DMS153 treated with DMSO at 0.1 percent for 48 hours (cell line): ENCODE results near the gene ZFHX3.

Source experiments
- DNase-seq: peaks from one replicate; lab custom pipeline; 2025; ENCODE audit not compliant: unreplicated experiment; lab: John Stamatoyannopoulos, UW

Gene ZFHX3

DNA sequence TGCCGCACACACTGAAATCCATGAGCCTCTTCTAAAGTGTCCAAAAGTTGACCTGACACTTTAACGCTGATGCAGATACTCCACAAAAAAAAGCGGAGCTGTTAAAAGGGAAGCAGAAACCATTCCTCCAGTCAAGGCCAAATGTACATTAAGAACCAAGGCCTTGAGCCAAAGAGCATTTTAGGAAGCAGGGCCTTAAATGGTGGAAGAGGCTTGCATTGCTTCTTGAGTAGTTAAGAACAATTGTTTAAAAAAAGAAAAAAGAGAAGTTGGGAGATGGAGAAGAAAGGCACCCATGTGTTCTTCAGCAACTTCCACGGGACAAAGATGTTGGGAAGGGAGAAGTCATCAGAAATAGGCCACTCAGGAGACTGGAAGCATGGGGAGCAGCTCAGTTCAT lies 6.3 kb downstream of the ZFHX3 start:
- DNase-seq: no peak

DNA sequence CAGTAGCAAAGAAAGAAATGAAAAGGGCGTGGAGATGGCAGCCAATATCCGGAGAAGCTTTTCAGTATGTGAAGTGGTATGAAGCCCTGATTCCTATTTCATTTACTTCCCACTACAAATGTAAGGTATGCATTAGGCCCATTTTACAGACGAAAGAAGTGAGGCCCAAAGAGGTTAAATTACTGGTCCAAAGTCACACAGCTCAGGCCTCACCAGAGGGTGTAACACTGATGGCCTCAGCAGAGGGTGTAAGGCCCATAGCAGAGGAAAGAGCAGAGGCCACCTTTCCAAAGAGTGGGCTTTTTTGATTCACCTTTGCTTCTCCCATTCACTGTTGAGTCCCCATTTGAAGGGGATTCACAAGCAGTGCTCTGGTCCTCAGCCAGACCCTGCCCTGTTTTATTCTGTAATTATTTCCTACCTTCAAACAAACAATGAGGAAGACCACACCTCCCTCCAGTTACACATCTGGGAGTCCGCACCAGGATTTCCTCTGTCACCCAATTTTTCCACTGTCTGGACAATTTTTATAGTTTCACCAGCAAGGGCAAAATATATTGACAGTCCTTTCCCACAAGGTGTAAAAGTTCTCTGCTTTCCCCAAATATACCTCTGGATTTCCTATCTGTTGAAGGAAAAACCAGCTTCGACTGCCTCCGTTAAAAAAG lies 7.1 kb downstream of the ZFHX3 start:
- DNase-seq: no peak

DNA sequence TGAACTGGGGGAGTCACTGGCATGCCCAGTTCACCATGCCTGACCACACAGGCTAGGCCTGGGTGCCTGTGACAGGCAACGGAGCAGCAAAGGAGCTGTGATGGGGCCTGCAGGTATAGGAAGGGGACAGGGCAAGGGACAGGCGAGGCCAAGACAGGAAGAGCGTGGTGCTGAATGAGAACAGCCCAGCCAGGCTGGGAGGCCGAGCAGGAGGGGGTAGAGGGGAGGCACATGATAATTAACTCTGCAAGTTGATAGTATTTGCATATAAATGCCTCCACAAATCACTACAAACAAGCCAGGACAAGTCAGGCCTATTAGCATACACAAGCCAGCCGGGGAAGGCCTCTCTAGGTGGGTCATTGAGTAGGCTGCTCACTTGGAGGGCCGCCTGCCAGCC lies 7.8 kb downstream of the ZFHX3 start:
- no peak for DNase-seq

DNA sequence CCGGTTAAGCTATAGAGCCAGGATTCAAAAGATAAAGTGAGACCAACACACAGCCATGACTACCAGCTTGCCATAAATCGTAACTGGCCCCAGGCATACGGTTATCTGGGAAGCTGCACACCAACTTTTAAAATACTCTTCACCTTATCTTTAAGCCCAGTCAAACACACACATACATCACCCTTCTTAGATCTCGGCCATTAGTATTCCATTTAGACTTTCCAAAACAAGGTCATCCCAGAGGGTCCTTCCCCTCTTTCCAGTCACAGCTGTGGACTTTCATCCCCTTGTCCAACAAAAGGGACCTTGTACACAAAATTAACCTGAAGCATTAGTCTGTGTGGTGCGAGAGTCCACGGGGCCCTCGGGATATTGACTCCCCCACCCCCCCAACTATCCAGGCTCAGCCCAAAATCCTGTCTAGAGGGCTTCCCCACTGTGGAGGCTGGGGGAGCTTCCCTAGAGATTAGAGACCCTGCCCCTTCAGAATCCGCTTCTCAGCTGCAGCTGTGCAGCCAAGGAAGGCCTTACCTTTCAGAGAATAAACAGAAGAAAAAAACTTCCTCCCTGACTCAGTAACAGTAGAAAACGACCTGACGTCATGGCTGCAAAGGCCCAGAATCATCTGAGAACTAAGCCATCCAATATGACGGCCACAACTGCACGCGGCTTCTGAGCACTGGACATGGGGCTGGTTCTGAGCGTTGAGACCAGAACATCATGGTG lies 9.9 kb downstream of the ZFHX3 start:
- no peak for DNase-seq

DNA sequence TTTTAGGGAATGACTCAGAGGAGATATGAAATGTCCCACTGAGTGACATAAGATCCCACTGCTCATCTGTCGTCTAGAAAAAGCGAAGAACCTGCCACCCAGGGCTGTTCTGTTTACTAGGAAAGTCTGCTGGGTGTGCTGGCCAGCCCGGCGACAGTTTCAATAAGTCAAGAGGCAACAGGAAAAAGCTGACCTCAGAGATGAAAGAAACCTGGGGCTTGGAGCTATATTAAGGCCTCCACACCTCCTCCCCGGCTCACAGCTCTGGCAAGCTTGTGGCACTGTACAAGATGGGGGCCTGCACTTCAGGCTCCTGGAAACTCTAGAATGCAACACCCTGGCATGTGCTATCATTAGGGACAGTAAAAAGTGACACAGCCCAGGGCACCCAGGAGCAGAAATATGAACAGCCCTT lies 10.6 kb downstream of the ZFHX3 start:
- DNase-seq: no peak

DNA sequence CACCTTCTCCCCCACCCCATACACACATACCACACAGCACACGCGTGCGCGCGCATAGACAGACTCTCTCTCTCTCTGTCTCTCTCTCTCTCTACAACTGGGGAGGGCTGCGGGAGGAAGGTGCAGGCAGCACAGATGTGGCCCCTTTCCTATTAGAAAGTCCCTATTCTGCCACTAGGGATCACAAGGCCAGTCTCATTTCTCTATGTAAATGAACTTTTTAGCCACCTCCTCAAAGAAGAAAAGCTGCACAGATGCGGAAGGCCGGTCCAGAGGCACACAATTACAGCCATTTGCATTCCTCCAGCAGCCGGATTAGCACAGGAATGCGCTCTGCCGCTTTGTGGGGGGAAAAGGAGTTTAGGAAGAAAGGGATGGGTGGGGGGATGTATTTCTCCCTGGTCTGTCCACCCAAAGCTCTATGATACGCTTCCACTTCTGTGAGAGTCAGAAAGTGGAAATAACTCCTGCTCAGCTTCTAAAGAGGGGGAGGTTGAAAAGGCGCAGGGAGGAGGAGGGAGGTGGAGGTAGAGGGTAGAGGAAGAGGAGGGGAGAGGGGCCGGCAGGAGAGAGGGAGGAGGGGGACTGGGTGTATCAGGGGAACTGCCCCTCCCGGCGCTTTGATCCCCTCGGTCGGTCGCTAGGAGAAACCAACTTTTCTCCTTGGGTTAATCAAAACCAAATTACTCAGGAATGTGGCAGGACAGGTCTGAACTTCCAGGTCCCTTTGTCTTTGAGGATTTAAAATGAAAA lies 11.7 kb downstream of the ZFHX3 start:
- DNase-seq: no peak

DNA sequence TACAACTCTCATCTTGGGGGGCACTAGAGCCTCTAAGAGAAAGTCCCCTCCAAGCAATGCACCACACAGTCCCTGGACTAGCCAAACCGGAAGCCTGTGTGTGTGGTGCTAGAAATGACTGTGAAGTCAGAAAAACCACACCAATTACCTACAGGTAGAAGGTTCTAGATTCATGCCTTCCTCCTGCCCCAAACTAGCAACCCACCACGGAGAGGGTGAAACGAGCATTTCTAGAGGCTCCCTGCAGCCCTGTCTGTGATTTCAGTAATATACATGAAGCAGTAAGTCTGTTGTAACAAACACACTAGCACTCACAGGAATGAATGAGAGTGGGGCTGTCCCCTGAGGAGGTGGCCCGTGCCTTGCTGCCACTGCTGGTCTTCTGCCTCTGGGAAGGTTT lies 13.6 kb downstream of the ZFHX3 start:
- DNase-seq: no peak

DNA sequence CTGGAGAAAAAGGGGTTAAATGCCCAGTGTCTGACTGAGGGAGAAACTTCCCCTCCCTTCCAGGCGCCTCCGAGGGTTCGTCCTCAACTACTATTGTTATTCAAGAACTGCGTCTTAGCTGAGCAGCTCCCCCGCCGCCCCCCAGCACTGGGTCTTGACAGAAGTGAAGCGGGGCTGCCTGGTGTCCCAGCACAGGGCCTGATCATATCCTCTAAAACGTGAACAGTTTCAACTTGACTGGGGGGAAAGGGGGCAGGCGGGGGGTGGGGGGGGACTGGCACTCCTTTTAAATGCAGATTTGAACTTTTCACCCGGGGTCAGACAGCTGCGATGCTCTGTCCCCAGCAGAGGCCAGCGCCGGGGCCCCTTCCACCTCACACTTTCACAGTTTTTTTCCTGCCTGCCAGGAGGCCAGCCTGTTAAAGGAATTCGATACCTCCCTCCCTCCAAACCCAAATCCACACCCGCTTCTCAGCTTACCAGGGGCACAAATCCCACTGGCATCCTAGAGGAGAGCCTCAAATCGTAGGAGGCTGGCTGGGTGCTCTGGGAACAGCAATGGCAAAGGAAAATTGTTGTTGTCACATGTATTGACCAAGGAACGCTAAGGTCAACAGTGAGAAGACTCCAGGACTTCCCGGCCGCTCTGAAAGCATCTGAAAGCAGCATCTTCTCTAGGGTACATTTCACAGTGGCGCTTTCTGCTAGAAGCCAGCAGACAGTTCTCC lies 14.5 kb downstream of the ZFHX3 start:
- DNase-seq: no peak

DNA sequence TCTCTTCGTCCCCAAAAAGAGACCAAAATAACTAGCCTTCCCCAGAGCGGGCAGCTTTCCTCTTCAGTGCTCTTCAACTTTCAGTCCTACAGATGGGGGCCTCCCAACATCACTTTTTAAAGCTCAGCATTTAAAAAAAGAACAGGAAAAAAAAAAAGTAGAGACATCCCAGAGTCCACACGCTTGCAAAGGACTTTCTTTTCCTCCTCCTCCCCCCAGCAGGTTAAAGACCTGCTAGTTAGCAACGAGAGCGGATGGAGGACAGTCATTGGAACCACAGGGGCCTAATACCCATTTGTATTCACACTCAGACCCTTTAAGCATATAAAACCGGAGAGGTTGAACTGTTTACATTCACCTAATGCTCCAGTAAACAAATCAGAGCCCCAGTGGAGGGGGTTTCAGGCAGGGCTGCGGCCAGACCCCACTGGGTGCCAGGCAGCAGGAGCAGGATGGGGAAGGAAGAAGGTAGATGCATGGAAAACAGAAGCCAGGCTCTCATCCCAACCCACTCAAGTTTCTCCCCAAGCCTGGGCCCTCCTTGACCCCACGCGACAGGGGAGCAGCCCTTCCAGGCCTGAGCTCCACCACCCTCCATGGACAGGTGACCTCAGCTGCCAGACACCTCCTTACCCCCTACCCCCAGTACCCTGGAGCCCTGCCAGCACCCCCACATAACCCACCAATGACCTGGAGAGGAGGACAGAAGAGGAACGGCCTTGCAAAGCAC lies 15.2 kb downstream of the ZFHX3 start:
- DNase-seq: no peak

DNA sequence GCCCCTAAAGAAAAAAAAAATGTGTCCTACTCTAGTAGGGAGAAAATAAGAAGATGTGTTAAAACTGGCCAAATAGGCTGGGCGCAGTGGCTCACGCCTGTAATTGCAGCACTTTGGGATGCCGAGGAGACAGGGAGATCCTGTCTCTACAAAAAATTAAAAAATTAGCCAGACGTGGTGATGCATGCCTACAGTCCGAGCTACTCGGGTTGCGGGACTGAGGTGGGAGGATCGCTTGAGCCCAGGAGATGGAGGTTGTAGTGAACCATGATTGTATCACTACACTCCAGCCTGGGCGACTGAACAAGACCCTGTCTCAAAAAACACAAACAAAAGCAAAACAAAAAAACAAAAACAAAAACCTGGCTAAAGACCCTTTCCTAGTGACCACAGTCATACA lies 15.9 kb downstream of the ZFHX3 start:
- no peak for DNase-seq

DNA sequence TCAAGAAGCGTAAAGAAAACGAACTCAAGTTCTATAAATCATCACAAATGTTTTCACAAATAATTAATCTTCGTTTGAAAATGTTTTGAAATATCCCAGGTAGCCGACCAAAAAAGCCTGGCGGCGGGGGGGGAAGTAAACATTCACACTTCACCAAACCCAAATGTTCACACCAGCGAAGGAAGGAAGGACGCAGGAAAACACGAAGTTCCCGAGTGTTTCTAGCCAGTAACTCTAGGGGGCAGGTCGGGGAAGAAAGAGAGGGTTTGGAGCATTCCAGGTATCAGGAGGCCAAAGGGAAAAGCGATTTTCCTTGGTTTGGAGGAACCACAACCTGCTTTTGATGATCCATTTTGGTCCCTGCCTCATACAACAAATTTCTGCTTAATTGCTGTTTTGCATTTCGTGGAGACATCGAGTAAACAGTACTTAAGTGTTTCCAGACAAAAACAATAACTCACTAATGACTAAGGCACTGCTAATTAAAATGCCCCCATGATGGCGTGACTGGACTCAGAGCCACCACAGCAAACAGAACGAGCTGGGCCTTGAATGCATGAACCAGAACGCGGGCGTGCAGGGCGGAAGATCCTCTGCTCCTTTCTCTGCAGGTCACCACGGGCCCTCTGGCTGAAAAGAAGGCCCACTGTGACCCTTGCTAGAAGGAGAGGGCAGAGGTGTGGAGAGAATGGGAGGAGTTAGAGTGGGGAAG lies 16.6 kb downstream of the ZFHX3 start:
- DNase-seq: no peak

DNA sequence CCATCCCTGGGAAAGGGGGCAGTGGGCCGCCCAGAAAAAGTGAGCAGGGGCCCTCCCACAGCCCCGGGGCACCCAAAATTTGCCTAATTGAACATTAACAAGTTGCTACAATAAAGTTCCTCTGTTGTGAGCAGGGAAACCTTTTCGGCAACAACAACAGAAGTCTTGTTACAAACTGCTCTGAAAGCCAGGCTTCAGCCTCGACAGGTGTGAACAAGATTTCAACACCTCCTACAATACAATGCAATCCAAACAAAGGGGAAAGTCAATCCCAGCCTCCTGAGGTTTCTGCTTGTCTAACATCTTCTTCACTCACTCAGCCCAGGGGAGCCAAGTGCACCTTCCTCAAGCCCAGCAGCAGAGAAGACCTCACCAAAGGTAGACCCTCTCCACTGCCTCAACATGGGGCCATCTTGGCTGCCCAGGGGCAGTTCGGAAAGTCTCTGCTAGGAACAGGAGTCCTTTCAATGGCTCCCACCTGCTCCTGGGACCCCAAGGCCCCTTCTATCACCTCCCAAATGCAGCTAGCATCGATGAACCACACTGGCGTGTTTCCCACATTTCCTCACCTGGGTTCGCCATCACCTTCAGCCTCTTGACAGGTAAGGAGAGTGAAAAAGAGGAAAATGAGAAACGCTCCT lies 19.1 kb downstream of the ZFHX3 start:
- DNase-seq: no peak

DNA sequence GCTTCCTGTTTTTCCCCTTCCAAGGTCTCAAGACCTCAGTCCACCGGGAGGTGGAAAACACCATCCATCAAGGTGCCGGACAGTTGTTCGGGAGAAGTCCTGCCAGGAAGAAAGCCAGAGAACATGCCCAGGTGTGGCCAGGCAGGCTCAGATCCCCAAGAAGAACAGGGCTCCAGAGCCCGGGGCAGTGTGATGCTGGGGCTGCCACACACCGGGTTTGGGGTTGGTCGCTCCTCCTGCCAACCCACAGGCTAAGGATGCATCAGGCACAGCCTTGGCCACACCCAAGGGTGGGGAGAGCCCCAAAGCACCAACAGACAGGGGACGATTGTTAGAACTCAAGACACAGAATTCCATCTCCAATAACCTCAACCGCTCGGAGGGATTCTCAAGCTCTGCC lies 19.7 kb downstream of the ZFHX3 start:
- DNase-seq: no peak

DNA sequence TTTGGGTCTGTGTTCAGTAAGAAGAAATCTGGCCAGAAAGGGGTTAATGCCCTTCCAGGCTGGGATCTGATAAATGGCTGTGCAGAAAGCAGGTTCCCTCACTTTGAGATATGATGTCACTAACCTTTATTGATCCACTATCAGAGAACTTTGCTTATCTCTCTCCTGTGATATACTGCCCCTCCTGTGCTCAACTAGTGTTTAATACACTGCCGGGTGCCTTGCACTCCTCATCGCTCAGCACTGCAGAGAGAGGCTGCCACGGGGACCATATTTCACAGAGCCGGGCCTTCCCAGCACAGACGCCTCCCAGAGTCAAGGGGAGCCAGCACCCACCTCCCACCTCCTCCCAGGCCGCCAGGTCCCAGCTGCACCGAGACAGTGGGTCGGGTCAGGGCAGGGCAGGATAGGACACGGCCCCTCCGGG lies 20.2 kb downstream of the ZFHX3 start:
- no peak for DNase-seq

DNA sequence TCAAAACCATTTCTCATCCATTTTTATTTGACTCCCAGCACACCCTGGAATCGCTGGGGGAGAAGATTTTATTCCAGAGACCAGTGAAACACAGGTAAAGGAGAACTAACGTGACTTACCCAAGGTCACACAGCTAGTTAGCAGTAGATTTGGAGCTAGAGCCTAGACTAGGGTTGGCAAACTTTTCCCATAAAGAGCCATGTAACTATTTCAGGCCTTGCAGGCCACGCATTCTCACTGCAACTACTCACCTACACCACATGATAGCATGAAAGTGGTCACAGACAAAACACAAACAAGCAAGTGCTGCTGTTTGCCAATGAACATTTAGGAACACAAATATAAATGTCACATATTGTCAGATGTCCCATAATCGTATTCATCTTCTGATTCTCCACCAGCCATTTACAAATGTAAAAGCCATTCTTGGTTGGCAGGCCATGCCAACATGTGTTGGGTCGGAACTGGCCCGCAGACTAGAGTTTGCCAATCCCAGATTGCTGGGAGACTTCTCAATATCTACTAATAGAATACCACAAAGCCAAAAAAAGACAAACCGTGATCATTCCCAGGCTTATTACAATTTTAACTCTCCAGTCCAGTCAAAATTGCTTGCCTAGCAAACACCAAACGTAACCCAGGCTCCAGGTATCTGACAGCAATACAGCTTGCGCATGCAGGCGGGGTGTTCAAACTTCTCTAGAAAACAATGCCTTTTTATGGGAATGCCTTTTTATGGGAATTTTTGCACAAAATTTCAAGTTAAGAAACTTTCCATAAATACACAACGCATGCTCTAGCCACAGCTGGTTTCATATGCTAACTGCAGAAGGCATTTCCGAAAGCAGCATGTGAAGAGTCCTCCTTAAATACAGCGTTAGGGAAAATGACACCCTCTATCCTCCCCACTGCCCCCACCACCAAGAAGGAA lies 20.9 kb downstream of the ZFHX3 start:
- no peak for DNase-seq

DNA sequence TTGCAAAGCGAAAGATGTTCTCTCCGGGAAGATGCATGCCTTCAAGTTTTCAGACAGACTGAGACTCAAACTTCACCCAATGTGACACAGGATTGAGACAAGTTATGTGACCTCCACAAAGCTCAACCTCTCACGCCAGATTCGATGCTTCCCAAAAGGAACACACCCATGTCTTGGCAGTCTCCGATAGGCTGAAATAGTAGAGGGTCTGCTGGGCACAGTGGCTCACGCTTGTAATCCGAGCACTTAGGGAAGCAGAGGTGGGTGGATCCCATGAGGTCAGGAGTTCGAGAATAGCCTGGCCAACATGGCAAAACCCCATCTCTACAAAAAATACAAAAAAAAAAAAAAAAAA lies 22.1 kb downstream of the ZFHX3 start:
- no peak for DNase-seq

DNA sequence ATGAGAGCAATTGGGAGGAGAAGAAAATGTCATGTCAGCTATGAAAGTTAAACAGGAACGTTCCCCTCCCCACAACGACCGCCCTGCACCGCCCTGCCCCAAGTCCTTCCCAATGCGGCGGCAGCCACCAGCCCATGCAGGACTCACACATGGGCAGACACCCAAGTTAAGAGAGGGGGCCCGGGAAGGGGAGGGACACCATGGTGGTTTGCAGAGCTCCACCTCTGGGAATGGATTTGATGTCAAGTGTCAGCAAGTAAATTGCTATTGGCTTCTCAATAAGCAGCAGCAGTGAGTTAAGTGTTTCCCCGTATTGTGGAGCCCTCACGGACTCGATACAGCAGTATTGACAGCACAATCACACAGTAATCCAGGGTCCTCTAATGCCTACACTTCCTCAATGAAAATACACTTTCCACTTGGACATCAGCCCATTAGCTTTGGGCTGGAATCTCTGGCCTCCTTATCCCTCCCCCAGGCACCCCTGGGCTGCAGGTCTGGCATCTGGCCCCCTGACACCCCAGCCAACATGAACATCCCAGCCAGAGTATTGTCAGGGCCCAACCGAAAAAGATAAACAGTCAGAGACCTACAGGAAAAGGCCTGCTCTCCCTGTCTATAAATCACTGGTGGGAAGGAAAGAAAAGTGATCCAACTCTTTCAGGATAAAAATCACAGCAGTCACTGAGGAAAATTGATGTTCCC lies 22.6 kb downstream of the ZFHX3 start:
- DNase-seq: no peak

DNA sequence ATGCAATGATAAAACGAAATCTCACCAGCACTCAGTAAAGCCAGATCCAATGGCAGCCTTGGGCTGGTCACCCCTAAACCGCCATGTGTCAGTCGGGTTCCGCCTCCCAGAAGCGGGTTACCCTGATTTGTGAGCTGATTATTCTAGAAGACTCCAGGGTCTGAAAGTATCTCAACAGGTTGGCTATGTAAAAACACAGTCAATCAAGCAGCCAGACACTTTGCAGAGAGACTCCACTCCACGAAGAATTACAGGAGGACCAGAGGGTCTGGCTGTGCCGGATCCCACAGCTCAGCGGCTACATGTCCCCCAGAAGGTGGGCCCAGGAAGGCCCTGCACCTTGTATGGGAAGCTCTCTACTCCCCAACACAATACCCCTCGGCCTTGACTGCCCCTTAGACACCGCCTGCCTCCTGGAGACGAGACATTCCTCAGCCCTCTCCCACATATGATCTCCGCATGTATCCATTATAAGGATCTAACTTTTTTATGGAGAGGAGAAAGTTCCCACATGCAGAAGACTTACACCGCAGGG lies 23.3 kb downstream of the ZFHX3 start:
- DNase-seq: no peak
